Mammary epithelial cell (primary cell): ENCODE data around the gene ABCG2.
"Not testable (repeated sequence)": the region's sequence is repeated elsewhere in the genome, so short reads cannot be mapped to it uniquely, and the experiment has no call there.

Experiments used
- CTCF ChIP-seq, 2 donors: IDR thresholded peaks in 1 of 2; conservative IDR thresholded peaks in 1 of 2; 2 replicates each; pipeline ENCODE4 v1.5.1; 2011 to 2012; ENCODE audit warnings: inconsistent platforms in 2 of 2, low read length in 2 of 2, mild to moderate bottlenecking in 2 of 2, control low read depth in 1 of 2, low read depth in 1 of 2; ENCODE audit not compliant: insufficient read depth in 1 of 2; ENCODE audit errors: extremely low read depth in 1 of 2
- EZH2 ChIP-seq: IDR thresholded peaks from 2 replicates; pipeline ENCODE4 v1.6.1; 2012; ENCODE audit warnings: low read length, inconsistent platforms, borderline replicate concordance

DNA sequence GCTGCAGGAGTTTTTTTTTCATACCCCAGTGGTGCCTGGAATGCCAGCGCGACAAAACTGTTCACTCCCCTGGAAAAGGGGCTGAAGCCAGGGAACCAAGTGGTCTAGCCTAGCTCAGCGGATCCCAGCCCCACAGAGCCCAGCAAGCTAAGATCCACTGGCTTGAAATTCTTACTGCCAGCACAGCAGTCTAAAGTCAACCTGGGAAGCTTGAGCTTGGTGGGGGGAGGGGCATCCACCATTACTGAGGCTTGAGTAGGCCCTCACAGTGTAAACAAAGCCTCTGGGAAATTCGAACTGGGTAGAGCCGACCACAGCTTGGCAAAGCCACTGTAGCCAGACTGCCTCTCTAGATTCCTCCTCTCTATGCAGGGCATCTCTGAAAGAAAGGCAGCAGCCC, 36.2 kb downstream of the ABCG2 start:
- not testable (repeated sequence) for TF ChIP-seq CTCF (conservative IDR thresholded peaks at IDR 0.05 in 1 of 2, IDR thresholded peaks at IDR 0.05 in 1 of 2; ENCODE audit: extremely low read depth in 1 of 2, insufficient read depth in 1 of 2, low read depth in 1 of 2, low read length in 2 of 2); EZH2
